K562 (cell line): ENCODE data around the gene L3MBTL1. TPM values are rescaled to one million over a fixed set of nuclear protein-coding genes. Genes with fewer than 3 reads are reported as not detected.

Experiments
- ARID1B ChIP-seq: fragments of 450-650 bp; IDR thresholded peaks from 2 replicates; pipeline ENCODE4 v1.6.1; 2016; ENCODE audit warnings: antibody characterized with exemption, mild to moderate bottlenecking, inconsistent platforms
- BCOR ChIP-seq: fragments of 450-650 bp; IDR thresholded peaks from 2 replicates; pipeline ENCODE4 v1.6.1; 2016
- CBFA2T2 ChIP-seq: fragments of 450-650 bp; conservative IDR thresholded peaks from 2 replicates; pipeline ENCODE4 v1.6.1; 2017; ENCODE audit warnings: mild to moderate bottlenecking
- DMBX1 ChIP-seq: fragments of 250-450 bp; sonication (Bioruptor Pico); IDR thresholded peaks from 2 replicates; pipeline ENCODE4 v1.8.0; 2022; ENCODE audit warnings: inconsistent platforms, mild to moderate bottlenecking, moderate library complexity, borderline replicate concordance
- ETV1 ChIP-seq: fragments of 450-650 bp; conservative IDR thresholded peaks from 2 replicates; pipeline ENCODE4 v1.6.1; 2016; ENCODE audit warnings: missing genetic modification characterization, control low read depth, low read depth, missing compliant biosample characterization
- GABPA ChIP-seq: fragments of 200-800 bp; sonication (Bioruptor generic); conservative IDR thresholded peaks from 2 replicates; pipeline ENCODE4 v1.6.1; 2016; ENCODE audit warnings: low read depth, missing genetic modification characterization, missing compliant biosample characterization
- HMBOX1 ChIP-seq: sonication (generic); IDR thresholded peaks from 2 replicates; pipeline ENCODE4 v1.6.1; 2016
- KDM1A ChIP-seq, 2 experiments: fragments of 450-650 bp; IDR thresholded peaks; 2 replicates each; pipeline ENCODE4 v1.6.1; 2016; ENCODE audit warnings: mild to moderate bottlenecking in 2 of 2
- MEIS2 ChIP-seq: fragments of 450-650 bp; IDR thresholded peaks from 2 replicates; pipeline ENCODE4 v1.6.1; 2014; ENCODE audit warnings: mild to moderate bottlenecking; ENCODE audit not compliant: partially characterized antibody
- NEUROD1 ChIP-seq: fragments of 150-350 bp; IDR thresholded peaks from 2 replicates; pipeline ENCODE4 v1.6.1; 2014; ENCODE audit warnings: borderline replicate concordance, low read length, low read depth; ENCODE audit not compliant: partially characterized antibody
- NFE2 ChIP-seq: IDR thresholded peaks from 2 replicates; pipeline ENCODE4 v1.6.1; 2014; ENCODE audit warnings: antibody characterized with exemption, low read depth
- NFIC ChIP-seq: fragments of 450-650 bp; IDR thresholded peaks from 2 replicates; pipeline ENCODE4 v1.6.1; 2017; ENCODE audit warnings: mild to moderate bottlenecking, inconsistent platforms
- NRF1 ChIP-seq, 2 experiments: fragments of 450-650 bp; IDR thresholded peaks in 1 of 2; conservative IDR thresholded peaks in 1 of 2; 2 replicates each; pipeline ENCODE4 v1.6.1; 2014; ENCODE audit warnings: mild to moderate bottlenecking in 2 of 2
- PCBP2 ChIP-seq: fragments of 200-400 bp; formaldehyde crosslinking; IDR thresholded peaks from 2 replicates; pipeline ENCODE4 v1.6.1; 2018; ENCODE audit warnings: low read length, low read depth, mild to moderate bottlenecking, moderate library complexity; ENCODE audit not compliant: poor library complexity, severe bottlenecking
- POLR2AphosphoS5 ChIP-seq: IDR thresholded peaks from 2 replicates; pipeline ENCODE4 v1.6.1; 2011; ENCODE audit warnings: mild to moderate bottlenecking, low read depth, low read length, moderate library complexity; ENCODE audit not compliant: control insufficient read depth, insufficient read depth
- RBM25 ChIP-seq: fragments of 200-400 bp; formaldehyde crosslinking; IDR thresholded peaks from 2 replicates; pipeline ENCODE4 v1.6.1; 2018; ENCODE audit warnings: low read length, low read depth, moderate library complexity; ENCODE audit not compliant: severe bottlenecking
- RNF2 ChIP-seq: sonication (generic); IDR thresholded peaks from 2 replicates; pipeline ENCODE4 v1.6.1; 2016
- SAP30 ChIP-seq: fragments of 200-600 bp; sonication (generic); IDR thresholded peaks from 2 replicates; pipeline ENCODE4 v1.6.1; 2012; ENCODE audit warnings: borderline replicate concordance, low read depth, mild to moderate bottlenecking, moderate library complexity, low read length, control low read depth, inconsistent platforms; ENCODE audit not compliant: insufficient read depth, poor library complexity, severe bottlenecking
- SMAD3 ChIP-seq: fragments of 450-650 bp; formaldehyde crosslinking; conservative IDR thresholded peaks from 2 replicates; pipeline ENCODE4 v1.4.0; 2020; ENCODE audit warnings: mild to moderate bottlenecking
- SRF ChIP-seq, 2 experiments: fragments of 250-450, 450-650 bp in 1 of 2; sonication (Bioruptor Pico) in 1 of 2; sonication (generic) in 1 of 2; formaldehyde crosslinking; IDR thresholded peaks; 2 replicates each; pipeline versions ENCODE4 v1.5.0 to v1.5.1; 2020 to 2022; ENCODE audit warnings: mild to moderate bottlenecking in 1 of 2, missing genetic modification reagents in 1 of 2
- TAF9B ChIP-seq: fragments of 450-650 bp; IDR thresholded peaks from 2 replicates; pipeline ENCODE4 v1.6.1; 2018; ENCODE audit warnings: mild to moderate bottlenecking; ENCODE audit not compliant: partially characterized antibody
- TAL1 ChIP-seq: fragments of 450-650 bp; IDR thresholded peaks from 2 replicates; pipeline ENCODE4 v1.6.1; 2016; ENCODE audit warnings: mild to moderate bottlenecking
- TBP ChIP-seq: optimal IDR thresholded peaks from 2 replicates; pipeline ENCODE3; 2011; ENCODE audit warnings: low read depth, low read length, improper control_type of control experiment
- TCF3 ChIP-seq: sonication (generic); formaldehyde crosslinking; IDR thresholded peaks from 2 replicates; pipeline ENCODE4 v1.4.0; 2020; ENCODE audit warnings: mild to moderate bottlenecking, missing genetic modification reagents
- ZNF431 ChIP-seq: sonication (generic); formaldehyde crosslinking; IDR thresholded peaks from 2 replicates; pipeline ENCODE4 v1.8.0; 2022; ENCODE audit warnings: mild to moderate bottlenecking, missing genetic modification reagents
- ZNF766 ChIP-seq: fragments of 200-800 bp; sonication (Bioruptor generic); conservative IDR thresholded peaks from 2 replicates; pipeline ENCODE4 v1.6.1; 2016; ENCODE audit warnings: missing genetic modification characterization, missing compliant biosample characterization
- polyA plus RNA-seq, 8 experiments: library from polyadenylated mRNA; depleted of rRNA in 4 of 8; stranded (reverse) in 5 of 8; unstranded in 3 of 8; fragments of >200 nt; fragmentation: Nextera tagmentation in 2 of 8; fragmentation: Illumina TruSeq in 1 of 8; extraction: Ambion mirVana in 2 of 8; extraction: Trizol in 1 of 8; gene quantifications; 2 replicates each; pipeline versions ENCODE4 v1.2.1 to v1.2.3, GENCODE V29; 2011 to 2014; ENCODE audit warnings: inconsistent platforms in 1 of 8, missing spikeins in 1 of 8
- total RNA-seq, 7 experiments: library from RNA; depleted of rRNA in 6 of 7; stranded (reverse); fragments of >200 nt in 6 of 7; fragmentation: Illumina TruSeq in 2 of 7; extraction: Trizol in 2 of 7; gene quantifications; 2 replicates each; pipeline versions ENCODE4 v1.2.1 to v1.2.3, GENCODE V29; 2011 to 2021; ENCODE audit warnings: low replicate concordance in 1 of 7
- TF ChIP-seq, protein P1 (sequence below): fragments of 250-450 bp; sonication (Bioruptor Pico); IDR thresholded peaks from 2 replicates; pipeline ENCODE4 v1.9.0; 2021; ENCODE audit warnings: mild to moderate bottlenecking
- TF ChIP-seq, protein P2 (sequence below): fragments of 250-450 bp; sonication (Bioruptor Pico); IDR thresholded peaks from 2 replicates; pipeline ENCODE4 v1.8.0; 2021; ENCODE audit warnings: moderate library complexity, mild to moderate bottlenecking, inconsistent platforms

The L3MBTL1 gene
- total and polyA plus RNA-seq, 9 of the 15 experiments (the other 6 are each of a cell fraction or from before 2014, with no cell fraction given) = 0.77 to 10.0 (median 4.4) TPM

- peak; percentile 62 for TF ChIP-seq NFIC
- TF ChIP-seq, protein P1, sequence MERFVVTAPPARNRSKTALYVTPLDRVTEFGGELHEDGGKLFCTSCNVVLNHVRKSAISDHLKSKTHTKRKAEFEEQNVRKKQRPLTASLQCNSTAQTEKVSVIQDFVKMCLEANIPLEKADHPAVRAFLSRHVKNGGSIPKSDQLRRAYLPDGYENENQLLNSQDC (CRISPR knock-in tag) = no peak
- TF ChIP-seq BCOR = peak; percentile 69
- no peak for TF ChIP-seq SAP30
- no peak for TF ChIP-seq NRF1 (conservative IDR thresholded peaks at IDR 0.05 in 1 of 2, IDR thresholded peaks at IDR 0.05 in 1 of 2)
- TF ChIP-seq NFE2 = peak; percentile 2; the same call in 1 of the 2 replicates
- TF ChIP-seq MEIS2 = peak; percentile 45
- no peak for TF ChIP-seq NEUROD1
- peak; percentile 62 for TF ChIP-seq CBFA2T2
- TF ChIP-seq DMBX1 (CRISPR knock-in tag) = peak; percentile 45; the same call in 1 of the 2 replicates
- peak; percentile 42; the same call in 1 of the 2 replicates for TF ChIP-seq TAL1
- peak; percentile 44 for TF ChIP-seq GABPA (tag)
- TF ChIP-seq PCBP2 = no peak
- TF ChIP-seq HMBOX1 = peak; percentile 93
- TF ChIP-seq ZNF766 (CRISPR knock-in tag) = 0 out of 2 replicates have a peak, but pooled peaks have one; percentile 23
- peak; percentile 17 for TF ChIP-seq TBP
- TF ChIP-seq POLR2AphosphoS5 = peak; percentile 20; the same call in 1 of the 2 replicates
- TF ChIP-seq, protein P2, sequence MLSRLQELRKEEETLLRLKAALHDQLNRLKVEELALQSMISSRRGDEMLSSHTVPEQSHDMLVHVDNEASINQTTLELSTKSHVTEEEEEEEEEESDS (CRISPR knock-in tag) = no peak
- no peak for TF ChIP-seq SMAD3 (CRISPR knock-in tag)
- TF ChIP-seq RNF2 = peak; percentile 12; the same call in 1 of the 2 replicates
- TF ChIP-seq ZNF431 (CRISPR knock-in tag) = no peak
- no peak for TF ChIP-seq SRF (CRISPR knock-in tag; IDR thresholded peaks at IDR 0.05)
- peak; percentile 5 to 30; a peak in 1 of 4 replicates for TF ChIP-seq KDM1A (IDR thresholded peaks at IDR 0.05)
- no peak for TF ChIP-seq TAF9B
- peak; percentile 53 for TF ChIP-seq RBM25
- peak; percentile 21; the same call in 1 of the 2 replicates for TF ChIP-seq ETV1 (tag)
- TF ChIP-seq ARID1B = peak; percentile 63; the same call in 1 of the 2 replicates
- TF ChIP-seq TCF3 (CRISPR knock-in tag) = peak; percentile 70
Observed at GRCh38 chr20:43579861-43580793, 72.6 kb downstream of the L3MBTL1 start (continued).
